Measurements from ENCODE around the gene ANKRD7.

Gene ANKRD7

DNA sequence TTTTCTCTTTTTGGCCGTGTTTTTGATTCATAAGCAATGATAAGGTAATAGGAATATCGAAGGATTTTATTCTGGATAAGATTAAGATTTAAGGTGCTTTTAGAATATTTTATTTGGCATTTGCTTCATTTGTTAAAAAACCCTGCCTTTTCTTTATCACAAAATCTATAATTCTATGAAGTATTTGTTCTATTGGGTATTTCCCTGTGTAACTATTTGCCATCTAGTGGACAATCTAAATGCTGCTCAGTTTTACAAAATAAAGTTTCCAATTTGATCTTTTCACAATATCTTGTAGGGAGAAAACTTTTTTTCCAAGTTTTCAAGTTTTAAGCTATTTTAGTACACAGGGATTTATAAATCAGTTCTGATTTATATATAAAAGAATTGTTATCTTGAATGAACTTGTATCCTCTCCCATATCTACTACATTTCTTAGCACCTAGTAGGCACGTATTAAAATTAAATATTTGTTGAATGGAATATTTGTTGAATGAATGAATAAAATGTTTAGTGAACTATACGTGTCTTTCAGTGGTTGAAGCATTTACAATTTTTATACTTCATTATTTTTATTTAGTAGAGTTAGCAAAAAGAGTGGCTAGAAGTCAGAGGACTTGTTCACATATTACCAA lies 26.5 kb downstream of the ANKRD7 start:
- no peak for DNase-seq (ENCODE audit: extremely low spot score)
- ChIA-PET POLR2A (no interaction called here), CTCF (no interaction called here)
- TF ChIP-seq, protein P1, sequence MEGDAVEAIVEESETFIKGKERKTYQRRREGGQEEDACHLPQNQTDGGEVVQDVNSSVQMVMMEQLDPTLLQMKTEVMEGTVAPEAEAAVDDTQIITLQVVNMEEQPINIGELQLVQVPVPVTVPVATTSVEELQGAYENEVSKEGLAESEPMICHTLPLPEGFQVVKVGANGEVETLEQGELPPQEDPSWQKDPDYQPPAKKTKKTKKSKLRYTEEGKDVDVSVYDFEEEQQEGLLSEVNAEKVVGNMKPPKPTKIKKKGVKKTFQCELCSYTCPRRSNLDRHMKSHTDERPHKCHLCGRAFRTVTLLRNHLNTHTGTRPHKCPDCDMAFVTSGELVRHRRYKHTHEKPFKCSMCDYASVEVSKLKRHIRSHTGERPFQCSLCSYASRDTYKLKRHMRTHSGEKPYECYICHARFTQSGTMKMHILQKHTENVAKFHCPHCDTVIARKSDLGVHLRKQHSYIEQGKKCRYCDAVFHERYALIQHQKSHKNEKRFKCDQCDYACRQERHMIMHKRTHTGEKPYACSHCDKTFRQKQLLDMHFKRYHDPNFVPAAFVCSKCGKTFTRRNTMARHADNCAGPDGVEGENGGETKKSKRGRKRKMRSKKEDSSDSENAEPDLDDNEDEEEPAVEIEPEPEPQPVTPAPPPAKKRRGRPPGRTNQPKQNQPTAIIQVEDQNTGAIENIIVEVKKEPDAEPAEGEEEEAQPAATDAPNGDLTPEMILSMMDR (IDR thresholded peaks at IDR 0.05; ENCODE audit: control extremely low read depth, extremely low read depth, low read depth, missing control alignments): no peak

DNA sequence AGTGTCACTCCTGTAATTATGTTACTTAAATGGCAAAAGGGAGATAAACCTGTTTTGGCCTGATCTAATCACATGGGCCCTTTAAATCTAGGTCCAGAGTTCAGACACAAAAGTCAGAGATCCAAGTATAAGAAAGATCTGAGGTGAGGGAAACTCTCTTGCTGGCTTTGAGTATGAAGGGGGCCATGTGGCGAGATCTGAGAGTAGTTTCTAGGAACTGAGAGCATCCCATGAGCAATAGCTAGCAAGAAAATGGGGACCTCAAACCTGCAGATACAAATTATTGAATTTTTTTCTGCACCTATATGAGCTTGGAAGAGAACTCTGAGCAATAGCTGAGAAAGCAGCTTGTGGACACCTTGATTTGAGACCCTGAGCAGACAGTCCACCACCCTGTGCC lies 27.6 kb downstream of the ANKRD7 start:
- POLR2A ChIA-PET: no interaction called here
- TF ChIP-seq, protein P1 (IDR thresholded peaks at IDR 0.05; ENCODE audit: control extremely low read depth, extremely low read depth, low read depth, missing control alignments): no peak
- CTCF ChIA-PET: interaction anchor here (0.8 kb wide), 2 partner anchors 8 to 30 kb away, joined by 3 to 4 read pairs; no protein-coding TSS in a partner anchor
- DNase-seq (ENCODE audit: extremely low spot score): no peak

DNA sequence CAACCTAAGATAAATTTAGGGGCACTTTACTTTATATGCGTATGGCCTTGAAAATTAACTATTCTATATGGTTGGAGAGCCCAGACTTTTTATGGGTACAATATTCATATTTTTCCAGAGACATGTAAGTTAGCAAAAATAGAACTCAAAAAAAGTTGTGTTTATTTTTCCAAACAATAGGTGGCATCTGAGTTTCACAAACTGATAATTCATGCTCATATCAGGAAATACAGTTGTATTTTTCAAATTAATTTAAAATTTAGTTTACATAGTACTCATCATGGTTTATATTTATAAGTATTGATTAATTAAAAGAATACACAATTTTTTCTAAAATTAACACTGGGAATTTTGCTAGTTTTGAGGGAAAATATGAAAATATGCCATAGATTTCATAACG lies 34.6 kb downstream of the ANKRD7 start:
- TF ChIP-seq, protein P1 (IDR thresholded peaks at IDR 0.05; ENCODE audit: control extremely low read depth, extremely low read depth, low read depth, missing control alignments): no peak
- ChIA-PET CTCF (interaction anchor here (1.0 kb wide), 1 partner anchor 26 kb away, joined by 3 read pairs; no protein-coding TSS in a partner anchor), POLR2A (no interaction called here)
- DNase-seq (ENCODE audit: extremely low spot score): no peak

DNA sequence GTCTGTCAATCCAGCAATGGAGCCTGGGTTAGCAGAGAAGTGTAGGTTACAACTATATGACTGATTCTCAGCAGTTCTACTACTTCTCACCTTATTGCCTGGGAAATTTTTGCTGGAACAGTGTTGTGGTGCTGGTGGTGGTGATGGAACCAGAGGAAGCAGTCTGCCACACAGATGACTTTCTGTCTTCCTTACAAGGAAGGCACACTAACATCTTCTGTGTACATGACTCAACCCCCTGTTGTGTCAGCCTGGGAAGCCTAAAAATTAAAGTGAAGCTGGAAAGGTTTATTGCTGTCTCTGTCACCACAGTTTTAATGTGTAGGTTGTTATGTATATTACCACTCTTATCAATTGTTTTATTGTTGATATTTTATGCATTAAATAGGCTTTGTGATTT lies 40.3 kb downstream of the ANKRD7 start:
- CTCF ChIA-PET: no interaction called here
- POLR2A ChIA-PET: no interaction called here
- no peak for DNase-seq (ENCODE audit: extremely low spot score)
- TF ChIP-seq, protein P1 (IDR thresholded peaks at IDR 0.05; ENCODE audit: control extremely low read depth, extremely low read depth, low read depth, missing control alignments): no peak

- POLR2A ChIA-PET: no interaction called here
- TF ChIP-seq, protein P1 (IDR thresholded peaks at IDR 0.05; ENCODE audit: control extremely low read depth, extremely low read depth, low read depth, missing control alignments): no peak
- no peak for DNase-seq (ENCODE audit: extremely low spot score)
- CTCF ChIA-PET: interaction anchor here (1.4 kb wide), 1 partner anchor 12 kb away, joined by 3 read pairs; no protein-coding TSS in a partner anchor
Measured at GRCh38 chr7:118280319-118281012, 56.0 kb downstream of the ANKRD7 start.

GRCh38 chr7:118281196-118281595 lies 56.7 kb downstream of the ANKRD7 start:
- CTCF ChIA-PET: interaction anchor here (0.8 to 1.4 kb wide), 2 partner anchors 12 to 15 kb away, joined by 3 read pairs; no protein-coding TSS in a partner anchor
- POLR2A ChIA-PET: no interaction called here
- DNase-seq (ENCODE audit: extremely low spot score): no peak
- TF ChIP-seq, protein P1 (IDR thresholded peaks at IDR 0.05; ENCODE audit: control extremely low read depth, extremely low read depth, low read depth, missing control alignments): no peak
